HG03095 (cell line): ENCODE measurements around the gene CCS.
"Not testable (repeated sequence)": the region's sequence is repeated elsewhere in the genome, so short reads cannot be mapped to it uniquely, and the experiment has no call there.

ENCODE experiments used
- ATAC-seq: cut with Tn5 transposase; IDR thresholded peaks from one replicate; pipeline ENCODE4 v1.9.1; 2021; ENCODE audit warnings: moderate library complexity; ENCODE audit not compliant: unreplicated experiment

Gene CCS

DNA sequence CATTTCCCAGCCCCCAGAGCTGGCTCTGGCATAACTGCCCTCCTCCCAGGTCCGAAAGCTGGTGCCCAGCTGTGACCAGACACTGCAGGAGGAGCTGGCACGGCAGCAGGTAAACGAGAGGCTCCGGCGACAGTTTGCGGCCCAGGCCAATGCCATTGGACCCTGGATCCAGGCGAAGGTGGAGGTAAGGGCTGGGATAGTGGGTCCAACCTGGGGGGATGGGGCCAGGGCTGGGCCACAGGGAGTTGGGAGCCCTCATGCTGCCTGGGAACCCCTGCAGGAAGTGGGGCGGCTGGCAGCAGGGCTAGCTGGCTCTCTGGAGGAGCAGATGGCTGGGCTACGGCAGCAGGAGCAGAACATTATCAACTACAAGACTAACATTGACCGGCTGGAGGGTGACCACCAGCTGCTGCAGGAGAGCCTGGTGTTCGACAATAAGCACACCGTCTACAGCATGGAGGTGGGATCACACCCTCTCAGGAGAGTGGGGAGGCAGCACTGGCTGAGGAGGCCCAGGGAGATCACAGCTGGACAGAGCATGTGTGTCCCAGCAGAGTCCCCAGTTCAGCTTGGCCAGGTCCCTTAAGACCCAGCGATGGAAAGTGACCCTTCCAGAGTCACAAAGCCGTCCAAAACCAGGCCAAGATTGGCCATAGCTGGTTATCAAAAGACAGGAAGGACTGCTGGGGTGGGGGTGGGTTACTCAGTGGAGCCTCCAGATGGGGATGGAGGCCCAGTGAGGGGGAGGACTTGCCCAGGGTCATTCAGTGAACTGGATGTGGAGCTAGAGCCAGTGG is 31.6 kb upstream of the CCS start:
- ATAC-seq: no peak

- no peak for ATAC-seq
Observed at GRCh38 chr11:66561975-66562248, 31.1 kb upstream of the CCS start.

DNA sequence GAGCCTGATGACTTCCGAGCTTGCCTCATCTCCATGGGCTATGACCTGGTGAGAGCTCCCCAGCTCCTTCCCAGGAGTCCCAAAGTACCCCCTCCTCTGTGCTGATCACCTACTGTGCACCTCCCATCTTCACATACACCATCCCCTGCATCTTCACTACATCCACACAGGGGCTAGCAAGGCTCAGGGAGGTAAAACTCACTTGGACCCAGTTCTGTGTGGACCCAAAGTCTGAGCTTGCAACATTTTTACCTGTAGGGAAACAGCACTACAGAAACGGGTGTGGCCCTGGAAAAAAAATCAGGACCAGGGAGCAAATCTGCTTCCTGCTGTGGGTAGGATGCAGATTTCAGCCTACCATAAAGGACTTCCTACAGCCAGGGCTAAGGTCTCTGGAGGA is 30.7 kb upstream of the CCS start:
- ATAC-seq: no peak

DNA sequence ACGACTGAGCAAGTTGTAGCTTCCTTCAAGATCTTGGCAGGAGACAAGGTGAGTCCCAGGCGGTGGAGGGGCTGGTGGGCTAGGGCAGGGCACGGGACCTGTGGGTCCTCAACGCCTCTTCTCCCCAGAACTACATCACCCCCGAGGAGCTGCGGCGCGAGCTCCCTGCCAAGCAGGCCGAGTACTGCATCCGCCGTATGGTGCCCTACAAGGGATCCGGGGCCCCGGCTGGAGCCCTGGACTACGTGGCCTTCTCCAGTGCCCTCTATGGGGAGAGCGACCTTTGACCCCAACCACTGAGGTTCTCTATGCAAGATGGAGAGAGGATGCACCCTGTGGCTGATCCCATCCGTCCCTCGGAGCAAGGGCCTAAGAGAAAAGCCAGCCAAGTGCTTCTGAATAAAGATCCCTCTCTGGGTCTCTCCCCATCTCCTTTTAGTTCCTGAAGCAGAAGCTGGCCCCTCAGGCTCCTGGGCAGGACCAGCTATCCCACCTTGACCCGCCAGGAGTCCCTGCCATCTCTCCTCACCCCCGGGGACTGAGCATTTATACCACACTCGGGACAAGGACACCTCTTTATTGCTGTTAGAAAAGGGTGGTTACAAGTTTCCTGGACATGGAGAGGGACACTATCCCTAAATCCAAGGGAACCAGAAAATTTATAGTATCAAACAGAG is 29.9 kb upstream of the CCS start:
- no peak for ATAC-seq

DNA sequence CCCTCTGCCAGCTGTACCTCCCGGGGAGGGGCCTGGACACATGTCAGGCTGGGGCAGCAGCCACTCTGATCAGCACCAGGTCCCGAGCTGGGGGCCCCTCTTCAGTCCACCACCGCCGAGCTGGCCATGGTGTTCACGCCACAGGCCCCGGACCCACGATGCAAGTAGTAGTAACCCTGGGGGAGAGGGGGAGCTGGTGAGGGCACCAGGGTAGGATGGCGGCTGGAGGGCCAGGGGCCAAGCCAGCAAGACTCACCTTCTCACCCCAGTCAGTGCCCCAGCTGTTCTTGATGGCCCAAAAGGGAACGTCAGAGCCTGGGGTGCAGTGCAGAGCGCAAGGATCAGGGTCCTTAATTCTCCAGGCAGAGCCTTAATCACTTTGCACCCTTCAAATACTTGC is 29.2 kb upstream of the CCS start:
- no peak for ATAC-seq

GRCh38 chr11:66564538-66564937 is 28.4 kb upstream of the CCS start:
- ATAC-seq: no peak

GRCh38 chr11:66564984-66565383 is 28.0 kb upstream of the CCS start:
- no peak for ATAC-seq

GRCh38 chr11:66566221-66566620 is 26.8 kb upstream of the CCS start:
- ATAC-seq: no peak

- no peak for ATAC-seq
Observed at GRCh38 chr11:66567787-66568123, 25.2 kb upstream of the CCS start.

DNA sequence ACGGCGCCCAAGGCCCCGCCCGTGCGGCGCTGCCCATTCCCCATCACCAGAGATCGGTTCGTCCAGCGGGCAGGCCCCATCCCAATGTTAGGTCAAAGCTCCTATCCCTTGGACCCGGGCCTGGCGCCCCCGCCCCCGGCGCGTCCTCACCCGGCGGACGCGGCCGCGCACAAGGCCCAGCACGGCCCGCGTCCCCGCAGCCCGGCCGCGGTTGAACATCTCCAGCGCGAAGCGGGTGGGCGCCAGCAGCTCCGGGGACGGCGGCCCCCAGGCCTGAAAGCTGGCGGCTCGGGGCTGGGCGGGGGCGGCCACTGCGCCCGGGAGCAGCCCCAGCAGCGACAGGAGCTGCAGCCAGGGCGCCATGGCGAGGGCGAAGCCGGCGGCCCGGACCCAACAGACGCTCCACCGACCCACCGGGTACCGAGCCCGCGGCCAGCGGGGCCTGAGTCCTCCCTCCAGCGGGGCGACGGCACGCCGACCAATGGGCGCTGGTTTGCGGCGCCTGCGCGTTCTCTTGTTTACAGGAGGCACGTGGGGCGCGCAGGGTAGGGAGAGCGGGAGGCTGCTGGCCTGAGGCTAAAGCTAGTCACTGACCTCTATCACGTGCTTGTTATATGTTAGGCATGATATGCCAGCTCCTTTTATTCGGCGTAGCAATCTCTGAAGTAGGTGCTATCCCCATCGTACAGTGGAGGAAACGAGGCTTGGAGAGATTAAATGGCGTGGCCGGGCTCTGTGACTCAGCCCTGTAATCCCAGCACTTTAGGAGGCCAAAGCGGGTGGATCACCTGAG is 24.7 kb upstream of the CCS start, which contains the start of gene CTSF:
CTSF (minus strand) TSS at position 483 of the 793 bp plus-strand sequence; CDS start at position 363, 120 bp downstream.
- ATAC-seq: no peak

DNA sequence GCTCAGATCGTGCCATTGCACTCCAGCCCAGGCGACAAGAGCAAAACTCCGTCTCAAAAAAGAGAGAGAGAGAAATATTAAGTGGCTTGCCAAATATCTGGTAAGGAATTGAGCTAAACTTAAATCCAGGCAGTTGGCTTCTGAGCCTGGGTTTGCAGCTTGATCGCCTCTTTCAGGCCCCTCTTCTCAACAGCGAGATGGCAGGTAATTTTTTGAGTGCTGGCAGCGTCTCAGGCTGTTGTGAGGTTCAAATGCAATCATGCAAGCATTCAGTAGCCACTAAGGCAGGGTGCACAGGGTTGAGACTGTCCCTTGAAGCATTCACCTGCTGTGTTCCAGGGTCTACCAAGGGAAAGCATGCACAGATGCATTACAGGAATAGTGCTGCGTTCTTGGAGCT is 23.9 kb upstream of the CCS start:
- no peak for ATAC-seq

- ATAC-seq: no peak
Observed at GRCh38 chr11:66570079-66570849, 22.7 kb upstream of the CCS start.

DNA sequence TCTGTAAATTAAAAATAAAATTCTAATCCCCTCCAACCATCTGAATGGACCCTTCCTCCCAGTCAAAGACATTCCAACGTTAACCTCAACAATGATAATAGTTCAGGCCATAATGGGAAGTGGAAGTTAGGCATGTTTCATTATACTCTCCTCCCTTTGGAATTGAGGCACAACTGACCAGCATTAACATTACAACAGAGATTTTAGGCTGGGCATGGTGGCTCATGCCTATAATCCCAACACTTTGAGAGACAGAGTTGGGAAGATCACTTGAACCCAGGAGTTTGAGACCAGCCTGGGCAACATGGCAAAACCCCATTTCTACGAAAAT is 22.2 kb upstream of the CCS start:
- ATAC-seq: no peak

DNA sequence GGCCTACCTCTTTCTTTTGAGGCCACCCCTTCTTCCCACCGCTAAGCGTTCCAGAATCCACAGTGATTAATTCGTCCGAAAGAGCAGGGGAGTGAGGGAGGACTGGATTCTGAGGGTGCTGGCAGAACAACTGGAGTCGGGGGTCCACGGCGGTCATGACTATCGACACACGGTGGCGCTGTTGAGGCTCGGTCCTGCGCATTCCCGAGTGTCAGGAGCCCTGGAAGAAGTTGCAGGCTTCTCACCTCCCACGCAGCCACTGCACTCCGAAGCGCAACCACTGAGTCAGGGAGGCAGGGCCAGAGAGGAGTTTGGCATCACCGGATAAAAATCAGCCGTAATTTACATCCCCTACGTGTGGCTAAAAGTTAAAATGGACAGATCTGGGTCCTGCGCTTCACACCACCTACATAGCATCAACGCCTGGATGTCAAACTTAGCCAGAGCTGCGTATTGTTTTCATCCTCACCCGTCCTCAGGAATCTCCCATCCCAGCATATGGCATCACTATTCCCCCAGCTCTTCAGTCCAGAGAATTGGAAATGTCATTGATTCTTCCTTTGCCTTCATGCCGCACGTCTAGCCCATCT is 13.9 kb upstream of the CCS start:
- no peak for ATAC-seq

GRCh38 chr11:66580803-66581202 is 12.2 kb upstream of the CCS start:
- ATAC-seq: no peak

- ATAC-seq: no peak
Observed at GRCh38 chr11:66581261-66581660, 11.7 kb upstream of the CCS start.

- ATAC-seq: not testable (repeated sequence)
Observed at GRCh38 chr11:66582565-66583147, 10.3 kb upstream of the CCS start.

DNA sequence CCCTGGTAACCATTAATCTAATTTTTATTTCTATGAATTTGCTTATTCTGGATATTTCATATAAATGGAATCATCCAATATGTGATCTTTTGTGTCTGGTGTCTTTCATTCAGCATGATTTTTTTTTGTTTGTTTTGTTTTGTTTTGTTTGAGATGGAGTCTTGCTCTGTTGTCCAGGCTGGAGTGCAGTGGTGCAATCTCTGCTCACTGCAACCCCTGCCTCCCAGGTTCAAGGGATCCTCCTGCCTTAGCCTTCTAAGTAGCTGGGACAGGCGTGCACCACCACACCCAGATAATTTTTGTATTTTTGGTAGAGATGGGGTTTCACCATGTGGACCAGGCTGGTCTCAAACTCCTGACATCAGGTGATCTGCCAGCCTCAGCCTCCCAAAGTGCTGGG is 7.5 kb upstream of the CCS start:
- ATAC-seq: not testable (repeated sequence)

GRCh38 chr11:66586136-66586535 is 6.8 kb upstream of the CCS start:
- ATAC-seq: no peak

DNA sequence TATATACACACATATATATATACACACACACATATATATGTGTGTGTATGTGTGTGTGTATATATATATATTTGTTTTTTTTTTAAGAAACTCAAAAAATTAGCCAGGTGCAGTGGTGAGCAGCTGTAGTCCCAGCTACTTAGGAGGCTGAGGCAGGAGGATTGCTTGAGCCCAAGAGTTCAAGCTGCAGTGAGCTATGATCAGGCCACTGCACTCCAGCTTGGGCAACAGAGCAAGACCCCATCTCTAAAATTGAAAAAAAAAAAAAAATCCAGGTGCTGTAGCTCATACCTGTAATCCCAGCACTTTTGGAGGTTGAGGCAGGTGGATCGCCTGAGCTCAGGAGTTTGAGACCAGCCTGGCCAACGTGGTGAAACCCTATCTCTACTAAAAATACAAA is 3.7 kb upstream of the CCS start:
- not testable (repeated sequence) for ATAC-seq
